SK-N-SH (cell line): ENCODE data around the gene SPTLC2. TPM values are rescaled to one million over a fixed set of nuclear protein-coding genes. Genes with fewer than 3 reads are reported as not detected.

ENCODE experiments used
- CTCF ChIA-PET: fragments of 300-600, 350-600 bp; formaldehyde crosslinking; extraction: SDS; loops from one replicate; lab custom pipeline; 2021; lab: Yijun Ruan, JAX
- POLR2A ChIA-PET: fragments of 350-600 bp; sonication (Branson Sonifier 250); formaldehyde crosslinking; extraction: SDS; loops from one replicate; lab custom pipeline; 2020; ENCODE audit warnings: antibody characterized with exemption, inconsistent platforms; lab: Yijun Ruan, JAX
- DNase-seq: peaks from one replicate; pipeline ENCODE4 v3.0.0; 2012
- H2AFZ ChIP-seq: fragments of 200-600 bp; sonication (generic); 2 replicates; pipeline ENCODE4 v1.8.1; 2016; ENCODE audit warnings: antibody characterized with exemption, mild to moderate bottlenecking, low read depth
- H3F3A ChIP-seq: fragments of 200-600 bp; sonication (generic); replicated peaks from 2 replicates; pipeline ENCODE3; 2016; ENCODE audit warnings: antibody characterized with exemption, mild to moderate bottlenecking; ENCODE audit not compliant: insufficient read depth
- H3K27ac ChIP-seq, 2 experiments: fragments of 200-500 bp in 1 of 2; fragments of 200-600 bp in 1 of 2; sonication (Bioruptor generic) in 1 of 2; sonication (generic), shearing (Covaris generic) in 1 of 2; 2 replicates each; pipeline versions ENCODE4 v1.5.1 to v1.6.1; 2014 to 2016; ENCODE audit warnings: low read depth in 2 of 2, inconsistent platforms in 1 of 2, low read length in 1 of 2, mild to moderate bottlenecking in 1 of 2, mixed read lengths in 1 of 2
- H3K27me3 ChIP-seq: fragments of 200-600 bp; sonication (generic), shearing (Covaris generic); 2 replicates; pipeline ENCODE4 v1.6.1; 2016; ENCODE audit warnings: mixed run types; ENCODE audit not compliant: insufficient read depth
- H3K36me3 ChIP-seq, 2 experiments: fragments of 200-500 bp in 1 of 2; fragments of 200-600 bp in 1 of 2; sonication (Bioruptor generic) in 1 of 2; sonication (generic) in 1 of 2; replicated peaks in 1 of 2; 2 replicates each; pipeline versions ENCODE3 to v1.5.1; 2014 to 2016; ENCODE audit warnings: low read length in 1 of 2, mild to moderate bottlenecking in 1 of 2; ENCODE audit not compliant: insufficient read depth in 2 of 2, control insufficient read depth in 1 of 2
- H3K4me1 ChIP-seq, 2 experiments: fragments of 200-500 bp in 1 of 2; fragments of 200-600 bp in 1 of 2; sonication (Bioruptor generic) in 1 of 2; sonication (generic), shearing (Covaris generic) in 1 of 2; 2 replicates each; pipeline versions ENCODE4 v1.5.1 to v1.6.1; 2014 to 2016; ENCODE audit warnings: low read depth in 1 of 2, low read length in 1 of 2, mixed run types in 1 of 2; ENCODE audit not compliant: insufficient read depth in 2 of 2, control insufficient read depth in 1 of 2
- H3K4me2 ChIP-seq: fragments of 200-600 bp; sonication (generic), shearing (Covaris generic); 2 replicates; pipeline ENCODE4 v1.6.1; 2017; ENCODE audit warnings: mixed run types
- H3K4me3 ChIP-seq, 2 experiments: fragments of 200-500 bp in 1 of 2; fragments of 200-600 bp in 1 of 2; sonication (Bioruptor generic) in 1 of 2; sonication (generic), shearing (Covaris generic) in 1 of 2; 2 replicates each; pipeline versions ENCODE4 v1.5.1 to v1.8.1; 2014 to 2016; ENCODE audit warnings: low read depth in 2 of 2, inconsistent platforms in 1 of 2, low read length in 1 of 2, mild to moderate bottlenecking in 1 of 2, mixed read lengths in 1 of 2, moderate library complexity in 1 of 2
- H3K79me2 ChIP-seq: fragments of 200-600 bp; sonication (generic); 2 replicates; pipeline ENCODE4 v1.8.1; 2017; ENCODE audit warnings: mild to moderate bottlenecking; ENCODE audit not compliant: insufficient read depth
- H3K9ac ChIP-seq: fragments of 200-600 bp; sonication (generic); 2 replicates; pipeline ENCODE4 v1.6.1; 2017; ENCODE audit warnings: mixed run types
- H3K9me2 ChIP-seq: fragments of 200-600 bp; sonication (generic); 2 replicates; pipeline ENCODE4 v1.6.1; 2017; ENCODE audit warnings: mixed run types
- H3K9me3 ChIP-seq: fragments of 200-600 bp; sonication (generic); 2 replicates; pipeline ENCODE4 v1.6.1; 2017; ENCODE audit warnings: mixed run types, mild to moderate bottlenecking, moderate library complexity
- H4K20me1 ChIP-seq: fragments of 200-600 bp; sonication (generic); 2 replicates; pipeline ENCODE4 v1.6.1; 2017; ENCODE audit warnings: mild to moderate bottlenecking, mixed run types; ENCODE audit not compliant: insufficient read depth
- CHD2 ChIP-seq: fragments of 150-350 bp; IDR thresholded peaks from 2 replicates; pipeline ENCODE4 v1.6.1; 2018; ENCODE audit warnings: low read length; ENCODE audit not compliant: partially characterized antibody
- ELF1 ChIP-seq: IDR thresholded peaks from 2 replicates; pipeline ENCODE4 v1.4.0; 2012
- FOSL2 ChIP-seq: IDR thresholded peaks from 2 replicates; pipeline ENCODE4 v1.4.0; 2012; ENCODE audit warnings: low read depth, mild to moderate bottlenecking, moderate library complexity, borderline replicate concordance
- FOXM1 ChIP-seq: IDR thresholded peaks from 2 replicates; pipeline ENCODE4 v1.4.0; 2012; ENCODE audit warnings: low read depth, mild to moderate bottlenecking
- GATA2 ChIP-seq: sonication (generic); formaldehyde crosslinking; IDR thresholded peaks from 2 replicates; pipeline ENCODE4 v1.5.0; 2020; ENCODE audit warnings: mild to moderate bottlenecking, missing genetic modification reagents
- JUND ChIP-seq: IDR thresholded peaks from 2 replicates; pipeline ENCODE4 v1.4.0; 2012
- MEF2A ChIP-seq: IDR thresholded peaks from 2 replicates; pipeline ENCODE4 v1.4.0; 2012; ENCODE audit warnings: low read depth, borderline replicate concordance
- MXI1 ChIP-seq: IDR thresholded peaks from 2 replicates; pipeline ENCODE4 v1.6.1; 2012; ENCODE audit warnings: mild to moderate bottlenecking, low read depth, low read length, improper control_type of control experiment
- NFIC ChIP-seq: IDR thresholded peaks from 2 replicates; pipeline ENCODE4 v1.4.0; 2012; ENCODE audit warnings: borderline replicate concordance
- NRF1 ChIP-seq: IDR thresholded peaks from 2 replicates; pipeline ENCODE4 v1.6.1; 2012; ENCODE audit warnings: low read depth, mild to moderate bottlenecking, low read length
- RAD21 ChIP-seq: IDR thresholded peaks from 2 replicates; pipeline ENCODE4 v1.6.1; 2012; ENCODE audit warnings: mild to moderate bottlenecking, low read length
- RFX5 ChIP-seq: IDR thresholded peaks from 2 replicates; pipeline ENCODE4 v1.6.1; 2012; ENCODE audit warnings: mild to moderate bottlenecking, improper control_type of control experiment, low read length
- RXRA ChIP-seq: IDR thresholded peaks from 2 replicates; pipeline ENCODE4 v1.4.0; 2012; ENCODE audit warnings: low read depth, mild to moderate bottlenecking, borderline replicate concordance
- SIN3A ChIP-seq: IDR thresholded peaks from 2 replicates; pipeline ENCODE4 v1.6.1; 2012; ENCODE audit warnings: low read depth, mild to moderate bottlenecking, low read length, moderate library complexity, borderline replicate concordance
- SMC3 ChIP-seq: IDR thresholded peaks from 2 replicates; pipeline ENCODE4 v1.6.1; 2012; ENCODE audit warnings: low read depth, low read length, improper control_type of control experiment
- TCF12 ChIP-seq: IDR thresholded peaks from 2 replicates; pipeline ENCODE4 v1.4.0; 2012
- TEAD4 ChIP-seq: IDR thresholded peaks from 2 replicates; pipeline ENCODE4 v1.4.0; 2012; ENCODE audit warnings: mild to moderate bottlenecking, borderline replicate concordance; ENCODE audit not compliant: insufficient read depth
- YY1 ChIP-seq: IDR thresholded peaks from 2 replicates; pipeline ENCODE4 v1.4.0; 2012; ENCODE audit warnings: low read depth, mild to moderate bottlenecking
- WGBS: methylation state at CpG from one replicate; pipeline ENCODE4 v1.1.6; 2017; ENCODE audit warnings: low lambda C conversion rate; 5-methylcytosine and 5-hydroxymethylcytosine counted together
- polyA plus RNA-seq, 3 experiments: library from polyadenylated mRNA; depleted of rRNA; stranded (reverse); fragments of >200 nt; gene quantifications; 2 replicates each; pipeline ENCODE4 v1.2.3, GENCODE V29; 2012
- TF ChIP-seq, protein P1 (sequence below): IDR thresholded peaks from 2 replicates; pipeline ENCODE4; 2012
- TF ChIP-seq, protein P2 (sequence below): fragments of 200-600 bp; sonication (generic); IDR thresholded peaks from 2 replicates; pipeline ENCODE4 v1.6.1; 2017; ENCODE audit warnings: antibody characterized with exemption, mild to moderate bottlenecking, moderate library complexity
- TF ChIP-seq, protein P3 (sequence below): fragments of 150-350 bp; IDR thresholded peaks from 2 replicates; pipeline ENCODE4 v1.6.1; 2017; ENCODE audit warnings: antibody characterized with exemption, low read length, low read depth, borderline replicate concordance

The SPTLC2 gene
- polyA plus RNA-seq, 1 of the 3 experiments (the other 2 are of a cell fraction) = 10.2 TPM

DNA sequence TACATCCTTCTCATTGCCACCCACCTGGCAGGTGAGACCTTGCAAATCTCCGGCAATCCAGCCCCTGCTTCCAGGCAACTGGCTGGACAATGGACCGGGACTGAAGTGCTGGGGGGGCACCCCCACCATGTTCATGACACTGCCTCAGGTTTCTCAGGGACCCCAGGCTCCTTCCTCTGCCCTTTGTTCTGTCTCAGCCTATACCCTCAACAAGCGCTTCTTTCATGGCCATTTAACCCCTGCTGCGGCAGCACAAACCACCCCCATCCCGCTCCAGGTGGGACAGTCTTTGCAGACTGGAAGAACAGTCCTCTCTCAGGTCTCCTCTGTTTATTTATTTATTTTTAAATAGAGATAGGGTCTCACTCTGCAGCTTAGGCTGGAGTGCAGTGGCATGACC lies 125.4 kb downstream of the SPTLC2 start:
- Histone ChIP-seq H3K27me3 (no peaks in the 10 kb centered on the region), H4K20me1 (no peaks in the 10 kb centered on the region), H2AFZ (no peak overlapping the region), H3K4me1 (no peaks in the 10 kb centered on the region; a peak in 1 of 4 replicates), H3F3A (no peaks in the 10 kb centered on the region), H3K9me2 (no peaks in the 10 kb centered on the region), H3K4me3 (no peak overlapping the region), H3K79me2 (no peaks in the 10 kb centered on the region), H3K27ac (no peak overlapping the region), H3K36me3 (no peaks in the 10 kb centered on the region), H3K9me3 (no peaks in the 10 kb centered on the region), H3K4me2 (no peak overlapping the region), H3K9ac (no peak overlapping the region)
- 88% methylated on average over 5 of the region's 5 CpGs for WGBS
- ChIA-PET POLR2A (no interaction called here), CTCF (no interaction called here)
- no peak for DNase-seq
- TF ChIP-seq FOXM1 (no peak), GATA2 (CRISPR knock-in tag) (no peak), CHD2 (no peak), YY1 (no peak), NFIC (no peak)

DNA sequence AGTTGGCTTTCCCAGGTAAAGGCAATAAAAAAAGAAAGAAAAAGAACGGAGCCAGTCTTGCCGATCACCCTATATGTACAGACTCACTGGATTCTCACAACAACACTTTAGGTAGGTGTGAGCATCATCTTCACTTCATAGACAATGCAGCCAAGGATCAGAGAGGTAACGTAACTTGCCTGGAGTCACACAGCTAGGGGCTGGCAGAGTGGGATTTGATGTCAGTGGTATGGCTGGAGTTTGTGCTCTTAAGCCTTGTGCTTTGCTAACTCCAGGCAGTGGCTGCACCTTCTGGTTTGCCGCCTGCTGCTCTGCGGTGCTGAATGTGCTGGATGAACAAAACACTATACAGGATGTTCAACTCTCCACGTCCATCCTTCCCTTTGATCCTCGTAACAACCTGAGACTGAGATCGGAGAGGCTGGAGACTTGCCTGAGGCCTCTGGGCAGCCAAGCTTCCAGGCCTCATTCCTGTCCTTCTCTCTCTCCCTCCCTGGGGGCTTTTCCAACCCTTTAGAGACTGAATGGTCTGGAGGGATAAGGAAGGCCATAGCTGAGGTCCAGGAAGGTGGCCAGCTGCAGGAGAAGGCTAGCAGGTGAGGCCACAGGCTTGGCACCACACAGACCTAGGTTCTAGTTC lies 126.0 kb downstream of the SPTLC2 start:
- ChIA-PET CTCF (no interaction called here), POLR2A (no interaction called here)
- H3F3A ChIP-seq = no peaks in the 10 kb centered on the region

DNA sequence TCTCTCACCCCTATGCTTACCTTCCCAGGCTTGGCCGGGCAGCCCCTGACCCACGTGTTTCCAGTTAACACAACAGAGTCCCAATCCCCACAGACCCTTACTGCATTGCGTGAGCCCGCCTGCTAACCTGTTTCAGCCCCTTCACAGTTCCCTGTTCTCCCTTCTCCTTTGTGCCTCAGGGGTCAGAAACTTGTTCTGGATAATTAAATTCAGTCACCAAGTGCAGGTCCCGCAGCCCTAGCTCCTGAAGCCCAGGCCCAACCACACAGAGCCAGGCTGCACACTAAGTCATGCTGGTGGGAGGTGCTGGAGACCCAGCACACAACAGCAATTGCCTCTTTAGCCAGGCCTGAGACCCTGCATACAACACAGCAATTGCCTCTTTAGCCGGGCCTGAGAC lies 127.4 kb downstream of the SPTLC2 start:
- no peaks in the 10 kb centered on the region for H3K9me2 ChIP-seq
- no peaks in the 10 kb centered on the region for H3K27me3 ChIP-seq
- ChIA-PET POLR2A (no interaction called here), CTCF (interaction anchor here (1.3 kb wide), 1 partner anchor 11 kb away, joined by 3 read pairs; no protein-coding TSS in a partner anchor)
- WGBS = 79% methylated on average over 6 of the region's 6 CpGs
- no peak overlapping the region for H2AFZ ChIP-seq
- H3K4me1 ChIP-seq = no peaks in the 10 kb centered on the region; a peak in 1 of 4 replicates
- TF ChIP-seq JUND = no peak
- TF ChIP-seq FOSL2 = no peak
- no peak for TF ChIP-seq SMC3
- TF ChIP-seq, protein P1, sequence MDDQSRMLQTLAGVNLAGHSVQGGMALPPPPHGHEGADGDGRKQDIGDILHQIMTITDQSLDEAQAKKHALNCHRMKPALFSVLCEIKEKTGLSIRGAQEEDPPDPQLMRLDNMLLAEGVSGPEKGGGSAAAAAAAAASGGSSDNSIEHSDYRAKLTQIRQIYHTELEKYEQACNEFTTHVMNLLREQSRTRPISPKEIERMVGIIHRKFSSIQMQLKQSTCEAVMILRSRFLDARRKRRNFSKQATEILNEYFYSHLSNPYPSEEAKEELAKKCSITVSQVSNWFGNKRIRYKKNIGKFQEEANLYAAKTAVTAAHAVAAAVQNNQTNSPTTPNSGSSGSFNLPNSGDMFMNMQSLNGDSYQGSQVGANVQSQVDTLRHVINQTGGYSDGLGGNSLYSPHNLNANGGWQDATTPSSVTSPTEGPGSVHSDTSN = no peak
- no peak for TF ChIP-seq NRF1
- no peak for TF ChIP-seq ELF1
- no peak for TF ChIP-seq MXI1
- no peak for TF ChIP-seq MEF2A
- TF ChIP-seq RFX5 = no peak
- TF ChIP-seq, protein P2, sequence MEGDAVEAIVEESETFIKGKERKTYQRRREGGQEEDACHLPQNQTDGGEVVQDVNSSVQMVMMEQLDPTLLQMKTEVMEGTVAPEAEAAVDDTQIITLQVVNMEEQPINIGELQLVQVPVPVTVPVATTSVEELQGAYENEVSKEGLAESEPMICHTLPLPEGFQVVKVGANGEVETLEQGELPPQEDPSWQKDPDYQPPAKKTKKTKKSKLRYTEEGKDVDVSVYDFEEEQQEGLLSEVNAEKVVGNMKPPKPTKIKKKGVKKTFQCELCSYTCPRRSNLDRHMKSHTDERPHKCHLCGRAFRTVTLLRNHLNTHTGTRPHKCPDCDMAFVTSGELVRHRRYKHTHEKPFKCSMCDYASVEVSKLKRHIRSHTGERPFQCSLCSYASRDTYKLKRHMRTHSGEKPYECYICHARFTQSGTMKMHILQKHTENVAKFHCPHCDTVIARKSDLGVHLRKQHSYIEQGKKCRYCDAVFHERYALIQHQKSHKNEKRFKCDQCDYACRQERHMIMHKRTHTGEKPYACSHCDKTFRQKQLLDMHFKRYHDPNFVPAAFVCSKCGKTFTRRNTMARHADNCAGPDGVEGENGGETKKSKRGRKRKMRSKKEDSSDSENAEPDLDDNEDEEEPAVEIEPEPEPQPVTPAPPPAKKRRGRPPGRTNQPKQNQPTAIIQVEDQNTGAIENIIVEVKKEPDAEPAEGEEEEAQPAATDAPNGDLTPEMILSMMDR = no peak
- TF ChIP-seq TCF12 = no peak
- no peak for TF ChIP-seq SIN3A
- TF ChIP-seq RAD21 = no peak
- TF ChIP-seq CHD2 = no peak
- no peak for TF ChIP-seq RXRA
- TF ChIP-seq TEAD4 = no peak
- TF ChIP-seq, protein P3, sequence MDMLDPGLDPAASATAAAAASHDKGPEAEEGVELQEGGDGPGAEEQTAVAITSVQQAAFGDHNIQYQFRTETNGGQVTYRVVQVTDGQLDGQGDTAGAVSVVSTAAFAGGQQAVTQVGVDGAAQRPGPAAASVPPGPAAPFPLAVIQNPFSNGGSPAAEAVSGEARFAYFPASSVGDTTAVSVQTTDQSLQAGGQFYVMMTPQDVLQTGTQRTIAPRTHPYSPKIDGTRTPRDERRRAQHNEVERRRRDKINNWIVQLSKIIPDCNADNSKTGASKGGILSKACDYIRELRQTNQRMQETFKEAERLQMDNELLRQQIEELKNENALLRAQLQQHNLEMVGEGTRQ = no peak
- H3F3A ChIP-seq = no peaks in the 10 kb centered on the region
- H3K9ac ChIP-seq = no peak overlapping the region
- DNase-seq = peak; percentile 25
- no peaks in the 10 kb centered on the region for H3K79me2 ChIP-seq
- no peak overlapping the region for H3K27ac ChIP-seq
- no peaks in the 10 kb centered on the region for H4K20me1 ChIP-seq
- no peak overlapping the region for H3K4me2 ChIP-seq
- no peaks in the 10 kb centered on the region for H3K9me3 ChIP-seq
- H3K36me3 ChIP-seq = no peaks in the 10 kb centered on the region
- no peak overlapping the region for H3K4me3 ChIP-seq

More for the DNA sequence above, 126.0 kb downstream of the SPTLC2 start:
- Histone ChIP-seq H3K27me3 (no peaks in the 10 kb centered on the region), H2AFZ (no peak overlapping the region), H3K4me3 (no peak overlapping the region), H3K9me3 (no peaks in the 10 kb centered on the region), H3K27ac (no peak overlapping the region), H3K36me3 (no peaks in the 10 kb centered on the region), H3K4me1 (no peaks in the 10 kb centered on the region; a peak in 1 of 4 replicates), H3K9me2 (no peaks in the 10 kb centered on the region), H4K20me1 (no peaks in the 10 kb centered on the region), H3K9ac (no peak overlapping the region), H3K79me2 (no peaks in the 10 kb centered on the region), H3K4me2 (no peak overlapping the region)
- DNase-seq = no peak
- no peak for TF ChIP-seq NFIC
- 78% methylated on average over 8 of the region's 8 CpGs for WGBS
